HEK293 (cell line): ENCODE results near the gene UGT1A4.

Experiments used
- CTCF ChIA-PET: fragments of 350-600 bp; formaldehyde crosslinking; extraction: SDS; loops from one replicate; lab custom pipeline; 2021; ENCODE audit warnings: antibody characterized with exemption; lab: Yijun Ruan, JAX
- POLR2A ChIA-PET: fragments of 300-600 bp; formaldehyde crosslinking; extraction: SDS; loops from one replicate; lab custom pipeline; 2020; ENCODE audit warnings: antibody characterized with exemption, inconsistent platforms; lab: Yijun Ruan, JAX
- H3K27ac ChIP-seq: fragments of 200-500 bp; sonication (Bioruptor generic); 2 replicates; pipeline ENCODE4 v1.5.1; 2014; ENCODE audit warnings: low read depth, low read length, control low read depth, inconsistent platforms; ENCODE audit errors: extremely low read depth
- H3K36me3 ChIP-seq, 2 experiments: fragments of 200-500 bp in 1 of 2; sonication (Bioruptor generic) in 1 of 2; 1 replicate in 1 of 2; 2 replicates in 1 of 2; pipeline ENCODE4 v1.5.1; 2014 to 2017; ENCODE audit warnings: inconsistent platforms in 2 of 2, low read length in 2 of 2; ENCODE audit not compliant: control insufficient read depth in 2 of 2, insufficient read depth in 1 of 2
- H3K4me1 ChIP-seq: fragments of 200-500 bp; sonication (Bioruptor generic); 2 replicates; pipeline ENCODE4 v1.5.1; 2014; ENCODE audit warnings: mild to moderate bottlenecking, low read length, inconsistent platforms; ENCODE audit not compliant: control insufficient read depth, insufficient read depth
- H3K4me3 ChIP-seq: 2 replicates; pipeline ENCODE4 v1.5.1; 2011; ENCODE audit warnings: low read depth, mild to moderate bottlenecking, control low read depth, low read length, moderate library complexity
- H3K9me3 ChIP-seq: fragments of 200-500 bp; sonication (Bioruptor generic); 2 replicates; pipeline ENCODE4 v1.5.1; 2014; ENCODE audit warnings: low read depth, low read length, inconsistent platforms; ENCODE audit not compliant: control insufficient read depth, insufficient read depth
- HOXA7 ChIP-seq: sonication (generic); formaldehyde crosslinking; IDR thresholded peaks from 2 replicates; pipeline ENCODE4 v1.8.1; 2022; ENCODE audit warnings: missing genetic modification reagents, borderline replicate concordance
- KLF7 ChIP-seq: fragments of 450-650 bp; formaldehyde crosslinking; IDR thresholded peaks from 2 replicates; pipeline ENCODE4 v1.5.1; 2016; ENCODE audit warnings: missing biosample characterization, missing genetic modification characterization, borderline replicate concordance
- PRDM1 ChIP-seq: fragments of 450-650 bp; formaldehyde crosslinking; IDR thresholded peaks from 2 replicates; pipeline ENCODE4; 2016; ENCODE audit warnings: missing biosample characterization, missing genetic modification characterization
- PRDM2 ChIP-seq: fragments of 450-650 bp; formaldehyde crosslinking; IDR thresholded peaks from 2 replicates; pipeline ENCODE4 v1.5.1; 2016; ENCODE audit warnings: missing biosample characterization, missing genetic modification characterization, borderline replicate concordance
- SCRT2 ChIP-seq: fragments of 450-650 bp; formaldehyde crosslinking; IDR thresholded peaks from 2 replicates; pipeline ENCODE4 v1.5.1; 2016; ENCODE audit warnings: missing biosample characterization, missing genetic modification characterization
- YY2 ChIP-seq: fragments of 450-650 bp; formaldehyde crosslinking; IDR thresholded peaks from 2 replicates; pipeline ENCODE4 v1.5.1; 2016; ENCODE audit warnings: missing biosample characterization, missing genetic modification characterization
- ZBTB10 ChIP-seq: fragments of 450-650 bp; formaldehyde crosslinking; IDR thresholded peaks from 2 replicates; pipeline ENCODE4 v1.5.1; 2016; ENCODE audit warnings: missing biosample characterization, missing genetic modification characterization
- ZBTB11 ChIP-seq: fragments of 450-650 bp; formaldehyde crosslinking; conservative IDR thresholded peaks from 2 replicates; pipeline ENCODE4 v1.5.1; 2016; ENCODE audit warnings: low read depth, missing biosample characterization, missing genetic modification characterization
- ZFHX2 ChIP-seq: fragments of 450-650 bp; formaldehyde crosslinking; conservative IDR thresholded peaks from 2 replicates; pipeline ENCODE4 v1.5.1; 2016; ENCODE audit warnings: missing biosample characterization, missing genetic modification characterization
- ZFP69B ChIP-seq: fragments of 450-650 bp; formaldehyde crosslinking; IDR thresholded peaks from 2 replicates; pipeline ENCODE4 v1.5.1; 2016; ENCODE audit warnings: missing biosample characterization, missing genetic modification characterization
- ZNF132 ChIP-seq: fragments of 450-650 bp; formaldehyde crosslinking; IDR thresholded peaks from 2 replicates; pipeline ENCODE4 v1.5.1; 2017; ENCODE audit warnings: missing biosample characterization, missing genetic modification characterization, borderline replicate concordance
- ZNF146 ChIP-seq: fragments of 450-650 bp; formaldehyde crosslinking; IDR thresholded peaks from 2 replicates; pipeline ENCODE4 v1.5.1; 2016; ENCODE audit warnings: missing biosample characterization, missing genetic modification characterization
- ZNF335 ChIP-seq: fragments of 450-650 bp; formaldehyde crosslinking; conservative IDR thresholded peaks from 2 replicates; pipeline ENCODE4 v1.5.1; 2016; ENCODE audit warnings: missing biosample characterization, missing genetic modification characterization
- ZNF394 ChIP-seq: fragments of 450-650 bp; formaldehyde crosslinking; IDR thresholded peaks from 2 replicates; pipeline ENCODE4 v1.5.1; 2016; ENCODE audit warnings: missing biosample characterization, missing genetic modification characterization, mild to moderate bottlenecking, moderate library complexity, borderline replicate concordance
- ZNF488 ChIP-seq: fragments of 450-650 bp; formaldehyde crosslinking; IDR thresholded peaks from 2 replicates; pipeline ENCODE4 v1.5.1; 2016; ENCODE audit warnings: missing biosample characterization, missing genetic modification characterization
- ZNF510 ChIP-seq: fragments of 450-650 bp; formaldehyde crosslinking; IDR thresholded peaks from 2 replicates; pipeline ENCODE4 v1.5.1; 2018; ENCODE audit warnings: mild to moderate bottlenecking, missing genetic modification characterization, missing biosample characterization; ENCODE audit not compliant: insufficient replicate concordance
- ZNF704 ChIP-seq: fragments of 450-650 bp; formaldehyde crosslinking; IDR thresholded peaks from 2 replicates; pipeline ENCODE4 v1.5.1; 2016; ENCODE audit warnings: missing biosample characterization, missing genetic modification characterization
- ZNF843 ChIP-seq: fragments of 450-650 bp; formaldehyde crosslinking; IDR thresholded peaks from 2 replicates; pipeline ENCODE4 v1.5.1; 2016; ENCODE audit warnings: missing biosample characterization, missing genetic modification characterization

Gene UGT1A4

GRCh38 chr2:233686928-233687327 is 31.6 kb upstream of the UGT1A4 start:
- TF ChIP-seq PRDM2 = no peak
- no peak for TF ChIP-seq ZNF488 (tag by site-specific recombination)
- TF ChIP-seq PRDM1 (tag by site-specific recombination) = no peak
- TF ChIP-seq ZNF704 (tag by site-specific recombination) = no peak
- no peak for TF ChIP-seq ZNF510 (tag by site-specific recombination)
- no peak for TF ChIP-seq HOXA7 (CRISPR knock-in tag)
- TF ChIP-seq ZBTB10 (tag by site-specific recombination) = no peak
- Histone ChIP-seq H3K27ac (no peak overlapping the region), H3K36me3 (no peaks in the 10 kb centered on the region), H3K9me3 (no peaks in the 10 kb centered on the region), H3K4me3 (no peak overlapping the region), H3K4me1 (no peaks in the 10 kb centered on the region)
- CTCF ChIA-PET = no interaction called here
- POLR2A ChIA-PET = no interaction called here

- no peak overlapping the region for H3K27ac ChIP-seq
- ChIA-PET POLR2A (no interaction called here), CTCF (no interaction called here)
- TF ChIP-seq ZNF132 (tag by site-specific recombination) (no peak), ZNF843 (no peak), SCRT2 (tag by site-specific recombination) (no peak), KLF7 (tag by site-specific recombination) (no peak), ZBTB11 (tag by site-specific recombination) (no peak), ZNF335 (tag by site-specific recombination) (no peak), ZFP69B (tag by site-specific recombination) (no peak), ZNF146 (tag by site-specific recombination) (no peak), YY2 (no peak), ZFHX2 (no peak), ZNF394 (tag by site-specific recombination) (no peak)
These were observed 30.2 kb upstream of the UGT1A4 start for GRCh38 chr2:233688341-233688740.

More at GRCh38 chr2:233688341-233688740, 30.2 kb upstream of the UGT1A4 start:
- H3K36me3 ChIP-seq = no peaks in the 10 kb centered on the region
- H3K4me3 ChIP-seq = no peak overlapping the region
- H3K9me3 ChIP-seq = no peaks in the 10 kb centered on the region
- no peaks in the 10 kb centered on the region for H3K4me1 ChIP-seq
